HG03571 (cell line): ENCODE data around the gene G6PC3.
"Not testable (repeated sequence)": the region's sequence is repeated elsewhere in the genome, so short reads cannot be mapped to it uniquely, and the experiment has no call there.

Experiments
- ATAC-seq: cut with Tn5 transposase; IDR thresholded peaks from one replicate; pipeline ENCODE4 v1.9.1; 2021; ENCODE audit not compliant: unreplicated experiment

G6PC3 gene

GRCh38 chr17:44082256-44082927 is 11.9 kb downstream of the G6PC3 start:
- no peak for ATAC-seq

- ATAC-seq = no peak
These were observed 12.8 kb downstream of the G6PC3 start for GRCh38 chr17:44083250-44083849.

GRCh38 chr17:44084131-44084538 is 13.6 kb downstream of the G6PC3 start:
- no peak for ATAC-seq

- no peak for ATAC-seq
These were observed 14.4 kb downstream of the G6PC3 start for GRCh38 chr17:44084921-44085320.

- no peak for ATAC-seq
These were observed 15.4 kb downstream of the G6PC3 start for GRCh38 chr17:44085908-44086307.

- no peak for ATAC-seq
These were observed 16.1 kb downstream of the G6PC3 start for GRCh38 chr17:44086364-44087311.

GRCh38 chr17:44087319-44087718 is 16.8 kb downstream of the G6PC3 start:
- ATAC-seq = no peak

GRCh38 chr17:44088254-44088653 is 17.7 kb downstream of the G6PC3 start:
- no peak for ATAC-seq

GRCh38 chr17:44091200-44091997 is 20.9 kb downstream of the G6PC3 start:
- ATAC-seq = no peak

- ATAC-seq = no peak
These were observed 21.5 kb downstream of the G6PC3 start for GRCh38 chr17:44092051-44092450.

- no peak for ATAC-seq
These were observed 22.8 kb downstream of the G6PC3 start for GRCh38 chr17:44093231-44093900.

GRCh38 chr17:44094701-44095387 is 24.3 kb downstream of the G6PC3 start:
- no peak for ATAC-seq

- ATAC-seq = no peak
These were observed 24.8 kb downstream of the G6PC3 start for GRCh38 chr17:44095388-44095646.

- no peak for ATAC-seq
These were observed 25.3 kb downstream of the G6PC3 start for GRCh38 chr17:44095647-44096496.

- ATAC-seq = no peak
These were observed 26.8 kb downstream of the G6PC3 start for GRCh38 chr17:44097110-44097958.

- ATAC-seq = not testable (repeated sequence)
These were observed 31.3 kb downstream of the G6PC3 start for GRCh38 chr17:44101858-44102257.

GRCh38 chr17:44102849-44103622 is 32.5 kb downstream of the G6PC3 start:
- no peak for ATAC-seq
